ENCODE data around the gene ZNF419. TPM values are rescaled to one million over a fixed set of nuclear protein-coding genes. Genes with fewer than 3 reads are reported as not detected.
"Not testable (repeated sequence)": the region's sequence is repeated elsewhere in the genome, so short reads cannot be mapped to it uniquely, and the experiment has no call there.

ZNF419 gene
- total and polyA plus RNA-seq, 2 of the 4 experiments (the other 2 are of a cell fraction): 6.4 to 20.3 TPM

DNA sequence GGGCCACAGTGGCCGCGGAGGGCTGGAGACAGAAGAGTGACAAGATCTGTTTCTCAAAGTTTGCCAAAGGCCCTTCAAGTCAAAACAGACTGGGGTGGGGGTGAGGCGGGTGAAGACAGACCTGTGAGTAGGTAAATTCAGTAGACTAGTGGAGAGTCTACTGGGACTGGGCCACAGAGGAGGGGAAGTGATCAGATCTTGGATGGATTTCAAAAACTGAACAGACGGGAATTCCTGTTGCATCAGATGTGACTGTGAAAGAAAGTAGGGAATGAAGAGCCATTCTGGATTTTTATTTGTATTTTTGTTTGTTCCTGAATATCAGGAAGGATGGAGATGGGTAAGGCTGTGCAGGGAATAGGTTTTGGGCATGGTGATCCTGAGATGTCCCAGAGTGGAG lies 12.8 kb downstream of the ZNF419 start:
- H4K5ac ChIP-seq (ENCODE audit: low read depth, low read length); H2BK15ac ChIP-seq (ENCODE audit: low read depth, low read length); H2BK20ac ChIP-seq (ENCODE audit: low read depth, low read length); intact Hi-C loops (cut with micrococcal nuclease); H3K9me1 ChIP-seq (ENCODE audit: insufficient read depth, low read length); H3K56ac ChIP-seq (ENCODE audit: extremely low read depth, insufficient read depth, low read length); H3K4me1 ChIP-seq (ENCODE audit: control insufficient read depth, insufficient read depth, low read length); H4K20me1 ChIP-seq (ENCODE audit: insufficient read depth, low read length); H2AK9ac ChIP-seq (replicated peaks; ENCODE audit: low read depth, low read length, poor library complexity); H3K18ac ChIP-seq (ENCODE audit: low read depth, low read length); dilution Hi-C loops (cut with HindIII; ENCODE audit: low sequenced_read_pairs, unreplicated experiment); BruUV-seq (replicated peaks); H2BK120ac ChIP-seq (ENCODE audit: low read depth, low read length); H3K27me3 ChIP-seq (ENCODE audit: control insufficient read depth, insufficient read depth, low read length); POLR2A ChIA-PET (ENCODE audit: unreplicated experiment); in situ Hi-C loops (cut with MboI; ENCODE audit: low sequenced_read_pairs); H3K23ac ChIP-seq (ENCODE audit: low read depth, low read length); CTCF ChIA-PET; H2AFZ ChIP-seq (replicated peaks; ENCODE audit: low read length, poor library complexity): not testable (repeated sequence)
- Histone ChIP-seq H3K4ac (ENCODE audit: low read depth, low read length) (peak overlapping the region; percentile 84), H2AK5ac (ENCODE audit: low read depth, low read length) (peak overlapping the region; percentile 5), H3K27ac (ENCODE audit: insufficient read depth, low read length) (peak overlapping the region; percentile 59; the same call in 1 of the 2 replicates), H3K36me3 (ENCODE audit: control insufficient read depth, insufficient read depth, low read length) (peaks cover 24% of the 10 kb centered on the region), H3K79me1 (ENCODE audit: low read depth in 1 of 2, low read length in 2 of 2) (peaks cover 33 to 34% of the 10 kb centered on the region in 2 experiments), H4K8ac (ENCODE audit: low read depth in 2 of 2, low read length in 2 of 2) (peak overlapping the region; percentile 6 to 69; a peak in 2 of 4 replicates), H3K9me3 (ENCODE audit: control insufficient read depth, insufficient read depth, low read length) (peaks cover 11% of the 10 kb centered on the region), H4K91ac (ENCODE audit: insufficient read depth, low read depth, low read length) (peak overlapping the region; percentile 43), H3K9ac (ENCODE audit: low read depth, low read length) (peak overlapping the region; percentile 70), H3K4me2 (ENCODE audit: low read depth, low read length) (peak overlapping the region; percentile 98), H2BK5ac (ENCODE audit: low read depth, low read length, poor library complexity, severe bottlenecking) (peak overlapping the region; percentile 35), H3K4me3 (ENCODE audit: insufficient read depth, low read depth, low read length) (peak overlapping the region; percentile 39), H3K14ac (replicated peaks; ENCODE audit: low read depth, low read length) (peak overlapping the region; percentile 29; the same call in 1 of the 2 replicates)
- 0 out of 2 replicates have a peak, but pooled peaks have one; percentile 30 for TF ChIP-seq CEBPB (IDR thresholded peaks at IDR 0.05; ENCODE audit: low read depth, low read length)
- ATAC-seq (ENCODE audit: low read depth) (peak; percentile 45), DNase-seq (peak; percentile 56)
- 0% methylated on average over 1 of the region's 4 CpGs; no CpG with 5 or more reads in 1 of the 2 experiments for WGBS, 2 experiments (ENCODE audit: extremely low coverage in 2 of 2, insufficient read length in 1 of 2)

All from IMR-90 (cell line).